Fibroblast of villous mesenchyme (primary cell): ENCODE data around the gene CDC34. TPM values are rescaled to one million over a fixed set of nuclear protein-coding genes. Genes with fewer than 3 reads are reported as not detected.

Source experiments
- DNase-seq: peaks from one replicate; pipeline ENCODE4 v3.0.0-alpha.2; 2010; ENCODE audit warnings: low read depth
- H3K4me3 ChIP-seq: 2 replicates; pipeline ENCODE4 v1.5.1; 2011; ENCODE audit warnings: low read depth, mild to moderate bottlenecking, low read length
- CTCF ChIP-seq: IDR thresholded peaks from 2 replicates; pipeline ENCODE4 v1.5.1; 2012; ENCODE audit warnings: low read depth, mild to moderate bottlenecking, low read length; ENCODE audit not compliant: insufficient read depth
- total RNA-seq: library from RNA; depleted of rRNA; stranded (reverse); fragments of >200 nt; gene quantifications from 2 replicates; pipeline ENCODE4 v1.2.3, GENCODE V29; 2012

Gene CDC34
- total RNA-seq, 1 donor = 52.2 TPM

- H3K4me3 ChIP-seq = no peak overlapping the region
- TF ChIP-seq CTCF = no peak
- DNase-seq = no peak
These were observed 16.5 kb downstream of the CDC34 start for GRCh38 chr19:547836-548720.

DNA sequence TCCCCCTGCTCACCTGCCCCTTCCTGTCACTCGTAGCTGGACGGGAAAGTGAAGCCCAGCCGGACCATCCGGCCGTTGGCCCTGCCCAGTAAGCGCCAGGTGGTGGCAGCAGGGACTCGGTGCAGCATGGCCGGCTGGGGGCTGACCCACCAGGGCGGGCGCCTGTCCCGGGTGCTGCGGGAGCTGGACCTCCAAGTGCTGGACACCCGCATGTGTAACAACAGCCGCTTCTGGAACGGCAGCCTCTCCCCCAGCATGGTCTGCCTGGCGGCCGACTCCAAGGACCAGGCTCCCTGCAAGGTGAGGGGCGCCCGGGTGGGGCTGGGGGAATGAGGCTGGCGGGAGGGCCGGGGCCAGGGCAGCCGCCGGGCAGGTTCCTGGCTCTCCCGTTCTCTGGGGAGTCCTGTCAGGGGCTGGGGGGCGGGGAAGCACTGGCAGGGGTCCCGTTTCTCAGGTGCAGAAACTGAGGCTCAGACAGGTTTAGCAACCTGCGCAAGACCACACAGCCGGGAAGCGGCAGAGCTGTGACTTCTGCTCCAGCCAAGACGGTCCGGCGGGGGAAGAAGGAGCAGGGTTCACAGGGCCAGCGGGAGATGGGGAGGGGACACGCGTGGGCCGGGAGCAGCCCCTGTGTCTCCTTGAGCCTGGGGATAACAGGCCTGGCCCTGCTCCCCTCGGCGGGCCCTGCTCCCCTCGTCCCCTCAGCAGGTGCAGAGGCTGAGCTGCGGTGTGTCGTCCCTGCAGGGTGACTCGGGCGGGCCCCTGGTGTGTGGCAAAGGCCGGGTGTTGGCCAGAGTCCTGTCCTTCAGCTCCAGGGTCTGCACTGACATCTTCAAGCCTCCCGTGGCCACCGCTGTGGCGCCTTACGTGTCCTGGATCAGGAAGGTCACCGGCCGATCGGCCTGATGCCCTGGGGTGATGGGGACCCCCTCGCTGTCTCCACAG is 17.6 kb downstream of the CDC34 start:
- no peak overlapping the region for H3K4me3 ChIP-seq
- no peak for DNase-seq
- no peak for TF ChIP-seq CTCF

DNA sequence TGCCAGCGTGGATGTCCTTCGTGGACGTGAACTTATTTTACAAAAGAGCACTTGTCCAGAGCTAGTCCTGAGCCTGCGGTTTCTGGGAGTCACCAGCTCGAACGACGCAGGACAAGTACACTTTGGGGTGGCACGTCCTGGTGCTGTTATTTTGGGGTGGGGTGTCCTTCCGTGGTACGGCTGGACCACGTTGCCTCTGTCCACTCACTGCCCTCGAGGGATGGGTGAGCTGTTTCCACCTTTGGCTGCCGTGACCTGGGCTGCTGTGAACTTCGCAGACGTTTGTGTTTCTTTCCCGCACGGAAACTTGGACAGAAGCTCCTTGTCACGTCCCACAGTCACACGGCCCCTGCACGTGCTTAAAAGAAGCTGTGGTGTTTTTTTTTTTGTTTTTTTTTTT is 23.3 kb downstream of the CDC34 start:
- no peak overlapping the region for H3K4me3 ChIP-seq
- peak; percentile 21 for DNase-seq
- TF ChIP-seq CTCF = no peak

GRCh38 chr19:555474-555808 is 23.9 kb downstream of the CDC34 start:
- no peak for TF ChIP-seq CTCF
- no peak overlapping the region for H3K4me3 ChIP-seq
- no peak for DNase-seq

- DNase-seq = no peak
- no peak for TF ChIP-seq CTCF
- H3K4me3 ChIP-seq = no peak overlapping the region
These were observed 25.2 kb downstream of the CDC34 start for GRCh38 chr19:556611-557382.

GRCh38 chr19:558770-559439 is 27.3 kb downstream of the CDC34 start:
- H3K4me3 ChIP-seq = no peak overlapping the region
- no peak for TF ChIP-seq CTCF
- DNase-seq = peak; percentile 95
